H1 (cell line): ENCODE results near the gene CRADD. TPM values are rescaled to one million over a fixed set of nuclear protein-coding genes. Genes with fewer than 3 reads are reported as not detected.

ENCODE experiments used
- CTCF ChIA-PET: fragments of 300-600 bp; sonication (Branson Sonifier 250); formaldehyde crosslinking; loops from one replicate; lab custom pipeline; 2021; ENCODE audit not compliant: partially characterized antibody; lab: Charles Lee
- POLR2A ChIA-PET: fragments of 300-600 bp; sonication (Branson Sonifier 250); formaldehyde crosslinking; loops from one replicate; lab custom pipeline; 2021; ENCODE audit warnings: inconsistent platforms; ENCODE audit not compliant: partially characterized antibody; lab: Charles Lee
- DNase-seq, 2 experiments: peaks; one replicate each; pipeline versions ENCODE4 v3.0.0 to v3.0.0-alpha.2; 2010 to 2022; ENCODE audit warnings: low spot score in 2 of 2, low read depth in 1 of 2, mixed read lengths in 1 of 2
- FAIRE-seq: peaks from 2 replicates; lab custom pipeline; 2011; peaks lifted over from hg19 to GRCh38; lab: Jason Lieb, UNC
- H2AFZ ChIP-seq: 2 replicates; pipeline ENCODE4 v1.8.1; 2012; ENCODE audit warnings: low read length, inconsistent platforms
- H2AK5ac ChIP-seq: 2 replicates; pipeline ENCODE4 v1.6.1; 2013; ENCODE audit warnings: low read depth, low read length
- H2BK120ac ChIP-seq: replicated peaks from 2 replicates; pipeline ENCODE3; 2013; ENCODE audit warnings: low read depth, low read length, inconsistent platforms
- H2BK12ac ChIP-seq: 2 replicates; pipeline ENCODE4 v1.6.1; 2013; ENCODE audit warnings: low read depth, low read length
- H2BK15ac ChIP-seq: 2 replicates; pipeline ENCODE4 v1.6.1; 2013; ENCODE audit warnings: low read length
- H2BK20ac ChIP-seq: 2 replicates; pipeline ENCODE4 v1.6.1; 2013; ENCODE audit warnings: low read length
- H2BK5ac ChIP-seq: 2 replicates; pipeline ENCODE4 v1.6.1; 2013; ENCODE audit warnings: low read depth, low read length
- H3K14ac ChIP-seq: 2 replicates; pipeline ENCODE4 v1.6.1; 2013; ENCODE audit warnings: inconsistent platforms; ENCODE audit not compliant: insufficient read length
- H3K18ac ChIP-seq: 2 replicates; pipeline ENCODE4 v1.6.1; 2013; ENCODE audit warnings: low read length; ENCODE audit errors: extremely low read depth
- H3K23ac ChIP-seq: 2 replicates; pipeline ENCODE4 v1.6.1; 2013; ENCODE audit warnings: inconsistent platforms; ENCODE audit not compliant: insufficient read length
- H3K23me2 ChIP-seq: 2 replicates; pipeline ENCODE4 v1.6.1; 2013; ENCODE audit warnings: low read depth, low read length
- H3K27ac ChIP-seq: 2 replicates; pipeline ENCODE4 v1.6.1; 2011; ENCODE audit warnings: low read depth, low read length, inconsistent platforms
- H3K27me3 ChIP-seq, 4 experiments: replicated peaks in 1 of 4; 1 replicate in 1 of 4; 2 replicates in 3 of 4; pipeline versions ENCODE4 v1.6.1 to v1.8.1; 2011 to 2013; ENCODE audit warnings: low read length in 3 of 4, mild to moderate bottlenecking in 3 of 4, inconsistent platforms in 2 of 4, mixed read lengths in 2 of 4, moderate library complexity in 1 of 4; ENCODE audit not compliant: control insufficient read depth in 3 of 4, insufficient read depth in 3 of 4; ENCODE audit errors: extremely low read depth in 1 of 4
- H3K36me3 ChIP-seq, 4 experiments: 2 replicates each; pipeline versions ENCODE4 v1.6.1 to v1.8.1; 2011 to 2013; ENCODE audit warnings: mild to moderate bottlenecking in 4 of 4, low read length in 3 of 4, moderate library complexity in 2 of 4, control low read depth in 1 of 4, inconsistent platforms in 1 of 4; ENCODE audit not compliant: insufficient read depth in 4 of 4, control insufficient read depth in 2 of 4
- H3K4ac ChIP-seq: replicated peaks from 2 replicates; pipeline ENCODE3; 2013; ENCODE audit warnings: low read length, low read depth, mixed read lengths, inconsistent platforms; ENCODE audit not compliant: insufficient read length
- H3K4me1 ChIP-seq, 4 experiments: replicated peaks in 1 of 4; 1 replicate in 1 of 4; 2 replicates in 3 of 4; pipeline versions ENCODE4 v1.6.1 to v1.8.1; 2011 to 2013; ENCODE audit warnings: low read length in 3 of 4, inconsistent platforms in 2 of 4, mixed read lengths in 1 of 4; ENCODE audit not compliant: insufficient read depth in 4 of 4, control insufficient read depth in 3 of 4
- H3K4me2 ChIP-seq, 2 experiments: 2 replicates each; pipeline versions ENCODE4 v1.6.1 to v1.8.1; 2011 to 2013; ENCODE audit warnings: low read depth in 2 of 2, low read length in 2 of 2, control low read depth in 1 of 2, inconsistent platforms in 1 of 2, mild to moderate bottlenecking in 1 of 2; ENCODE audit not compliant: insufficient read depth in 1 of 2
- H3K4me3 ChIP-seq, 4 experiments: fragments of 200-600, 300-600 bp in 1 of 4; sonication (generic), shearing (Covaris generic), sonication (Bioruptor Twin) in 1 of 4; 2 replicates each; pipeline versions ENCODE4 v1.5.1 to v1.8.1; 2011 to 2016; ENCODE audit warnings: low read length in 4 of 4, low read depth in 3 of 4, control low read depth in 2 of 4, inconsistent platforms in 2 of 4, mild to moderate bottlenecking in 2 of 4, mixed read lengths in 1 of 4, moderate library complexity in 1 of 4; ENCODE audit not compliant: insufficient read depth in 2 of 4; ENCODE audit errors: extremely low read depth in 1 of 4
- H3K56ac ChIP-seq: replicated peaks from 2 replicates; pipeline ENCODE3; 2013; ENCODE audit warnings: low read depth, mild to moderate bottlenecking, mixed read lengths, low read length, inconsistent platforms; ENCODE audit not compliant: insufficient read length
- H3K79me1 ChIP-seq: 2 replicates; pipeline ENCODE4 v1.6.1; 2013; ENCODE audit warnings: low read depth, low read length, control low read depth
- H3K79me2 ChIP-seq, 2 experiments: 2 replicates each; pipeline versions ENCODE4 v1.6.1 to v1.8.1; 2012 to 2013; ENCODE audit warnings: low read length in 2 of 2, mild to moderate bottlenecking in 2 of 2, inconsistent platforms in 1 of 2; ENCODE audit not compliant: insufficient read depth in 2 of 2, control insufficient read depth in 1 of 2
- H3K9ac ChIP-seq, 4 experiments: replicated peaks in 1 of 4; 1 replicate in 1 of 4; 2 replicates in 3 of 4; pipeline versions ENCODE4 v1.6.1 to v1.8.1; 2011 to 2013; ENCODE audit warnings: low read depth in 3 of 4, low read length in 3 of 4, control low read depth in 2 of 4, mild to moderate bottlenecking in 2 of 4, moderate library complexity in 2 of 4, inconsistent platforms in 1 of 4; ENCODE audit errors: extremely low read depth in 1 of 4
- H3K9me3 ChIP-seq, 2 experiments: 2 replicates each; pipeline versions ENCODE4 v1.6.1 to v1.8.1; 2012 to 2013; ENCODE audit warnings: mild to moderate bottlenecking in 2 of 2, moderate library complexity in 2 of 2, control low read depth in 1 of 2, inconsistent platforms in 1 of 2, low read depth in 1 of 2, low read length in 1 of 2, mixed read lengths in 1 of 2; ENCODE audit not compliant: insufficient read depth in 2 of 2
- H4K20me1 ChIP-seq, 2 experiments: replicated peaks in 1 of 2; 2 replicates each; pipeline versions ENCODE3 to v1.8.1; 2011 to 2013; ENCODE audit warnings: inconsistent platforms in 2 of 2, low read length in 2 of 2, mild to moderate bottlenecking in 1 of 2; ENCODE audit not compliant: insufficient read depth in 2 of 2, control insufficient read depth in 1 of 2
- H4K5ac ChIP-seq: 2 replicates; pipeline ENCODE4 v1.6.1; 2013; ENCODE audit warnings: low read length, low read depth, mixed read lengths, inconsistent platforms; ENCODE audit not compliant: insufficient read length
- H4K8ac ChIP-seq: 2 replicates; pipeline ENCODE4 v1.8.0; 2013; ENCODE audit warnings: mild to moderate bottlenecking, moderate library complexity, low read length, inconsistent platforms; ENCODE audit not compliant: insufficient read depth; ENCODE audit errors: extremely low read depth
- H4K91ac ChIP-seq: replicated peaks from 2 replicates; pipeline ENCODE3; 2013; ENCODE audit warnings: low read length, mixed read lengths, inconsistent platforms; ENCODE audit not compliant: insufficient read length
- BRCA1 ChIP-seq: IDR thresholded peaks from 2 replicates; pipeline ENCODE4 v1.6.1; 2012; ENCODE audit warnings: low read depth, low read length, improper control_type of control experiment
- CREB1 ChIP-seq: IDR thresholded peaks from 2 replicates; pipeline ENCODE4 v1.6.1; 2012; ENCODE audit warnings: inconsistent platforms
- E2F6 ChIP-seq: IDR thresholded peaks from 2 replicates; pipeline ENCODE4 v1.6.1; 2012; ENCODE audit warnings: inconsistent platforms
- GABPA ChIP-seq: IDR thresholded peaks from 2 replicates; pipeline ENCODE4 v1.6.1; 2011; ENCODE audit warnings: mild to moderate bottlenecking, low read length, moderate library complexity, borderline replicate concordance; ENCODE audit not compliant: insufficient read depth
- HDAC6 ChIP-seq: IDR thresholded peaks from one replicate; pipeline ENCODE4 v1.7.1; 2012; ENCODE audit warnings: low read depth, mild to moderate bottlenecking, inconsistent platforms, low read length, moderate library complexity
- POU5F1 ChIP-seq: IDR thresholded peaks from 2 replicates; pipeline ENCODE4 v1.6.1; 2011; ENCODE audit warnings: low read depth, mild to moderate bottlenecking, low read length, moderate library complexity
- SIRT6 ChIP-seq: IDR thresholded peaks from one replicate; pipeline ENCODE4 v1.7.1; 2012; ENCODE audit warnings: low read length, inconsistent platforms
- TEAD4 ChIP-seq: IDR thresholded peaks from 2 replicates; pipeline ENCODE4 v1.6.1; 2012; ENCODE audit warnings: low read depth, low read length, inconsistent platforms, mixed read lengths
- WGBS, 2 experiments: shearing (Covaris generic) in 1 of 2; methylation state at CpG; one replicate each; pipeline versions ENCODE4 v1.1.6 to v1.1.7; 2013 to 2015; ENCODE audit warnings: low lambda C conversion rate in 2 of 2, mixed read lengths in 2 of 2, inconsistent platforms in 1 of 2, low coverage in 1 of 2, missing lambda C conversion rate in 1 of 2; ENCODE audit not compliant: insufficient replicate concordance in 2 of 2, insufficient coverage in 1 of 2, insufficient read length in 1 of 2; ENCODE audit errors: extremely low coverage in 1 of 2, missing lambda C conversion rate in 1 of 2; 5-methylcytosine and 5-hydroxymethylcytosine counted together
- polyA plus RNA-seq, 7 experiments: library from polyadenylated mRNA; depleted of rRNA in 3 of 7; stranded (reverse) in 5 of 7; unstranded in 2 of 7; fragments of >200 nt in 5 of 7; fragments of 200-250 nt in 2 of 7; gene quantifications; 1 replicate in 5 of 7; 2 replicates in 1 of 7; 4 replicates in 1 of 7; pipeline versions ENCODE4 v1.2.1 to v1.2.3, GENCODE V29; 2011 to 2013; ENCODE audit warnings: missing spikeins in 2 of 7, mixed read lengths in 2 of 7
- total RNA-seq: library from RNA; stranded (reverse); fragmentation: NEBNext Ultra II Directional; extraction: Animal tissue kit (Norgen Biotek cat#: 25700); gene quantifications from 2 replicates; pipeline ENCODE4 v1.2.1, GENCODE V29; 2021

Gene CRADD
- total and polyA plus RNA-seq, 2 of the 8 experiments (the other 6 are each of a cell fraction or from before 2014, with no cell fraction given): 8.1 to 15.4 TPM

GRCh38 chr12:93902736-93903562, 225.8 kb downstream of the CRADD start:
- no peak for FAIRE-seq

More at GRCh38 chr12:93902736-93903562, 225.8 kb downstream of the CRADD start:
- H4K20me1 ChIP-seq: no peaks in the 10 kb centered on the region
- H3K56ac ChIP-seq: no peak overlapping the region
- H3K4me1 ChIP-seq: no peaks in the 10 kb centered on the region
- H3K9me3 ChIP-seq: 0 out of 4 replicates have a peak, but pooled peaks cover 0 to 8% of the 10 kb centered on the region in 2 experiments
- no peak overlapping the region for H2BK120ac ChIP-seq
- no peaks in the 10 kb centered on the region for H3K79me2 ChIP-seq
- no peak for TF ChIP-seq TEAD4
- no peak for TF ChIP-seq BRCA1
- TF ChIP-seq E2F6: no peak
- TF ChIP-seq CREB1: no peak
- no peak for TF ChIP-seq POU5F1
- TF ChIP-seq SIRT6: no peak
- no peak for TF ChIP-seq HDAC6
- no peak for TF ChIP-seq GABPA
- H3K4me3 ChIP-seq: no peak overlapping the region; a peak in 1 of 8 replicates
- H4K5ac ChIP-seq: no peak overlapping the region
- H2BK20ac ChIP-seq: no peak overlapping the region
- no peaks in the 10 kb centered on the region for H3K36me3 ChIP-seq
- no peaks in the 10 kb centered on the region for H3K79me1 ChIP-seq
- no peak overlapping the region for H2BK5ac ChIP-seq
- H2BK12ac ChIP-seq: no peak overlapping the region
- no peak for DNase-seq
- no peak overlapping the region for H3K4me2 ChIP-seq
- WGBS, 2 experiments: 95% methylated on average over 5 of the region's 5 CpGs; no CpG with 5 or more reads in 1 of the 2 experiments
- no peak overlapping the region for H4K91ac ChIP-seq
- H3K14ac ChIP-seq: no peak overlapping the region
- ChIA-PET POLR2A (no interaction called here), CTCF (interaction anchor here (0.6 kb wide), 1 partner anchor 280 kb away, joined by 3 read pairs; no protein-coding TSS in a partner anchor)
- H3K23me2 ChIP-seq: no peaks in the 10 kb centered on the region
- H4K8ac ChIP-seq: no peak overlapping the region
- no peak overlapping the region for H3K23ac ChIP-seq
- no peak overlapping the region for H3K9ac ChIP-seq
- H3K27me3 ChIP-seq: no peaks in the 10 kb centered on the region
- no peak overlapping the region for H3K27ac ChIP-seq
- H2BK15ac ChIP-seq: no peak overlapping the region
- no peak overlapping the region for H3K18ac ChIP-seq
- H2AFZ ChIP-seq: no peak overlapping the region
- H2AK5ac ChIP-seq: no peak overlapping the region
- no peak overlapping the region for H3K4ac ChIP-seq
